Muscle of leg (tissue), 11 donors: ENCODE measurements around the gene FOXJ2. TPM values are rescaled to one million over a fixed set of nuclear protein-coding genes. Genes with fewer than 3 reads are reported as not detected.
A peak's percentile ranks its signal among the peaks of the same experiment; 100 is the strongest.
"Not testable (repeated sequence)": the region's sequence is repeated elsewhere in the genome, so short reads cannot be mapped to it uniquely, and the experiment has no call there.

Experiments
- DNase-seq: peaks from one replicate; pipeline ENCODE4 v3.0.0; 2013
- H3K27ac ChIP-seq: one replicate; pipeline ENCODE4 v1.5.1; 2013; ENCODE audit warnings: mild to moderate bottlenecking, low read length, control low read depth
- H3K27me3 ChIP-seq: one replicate; pipeline ENCODE4 v1.6.1; 2013; ENCODE audit warnings: low read length; ENCODE audit not compliant: control insufficient read depth, insufficient read depth
- H3K36me3 ChIP-seq: one replicate; pipeline ENCODE4 v1.6.1; 2013; ENCODE audit warnings: low read length; ENCODE audit not compliant: control insufficient read depth, insufficient read depth
- H3K4me1 ChIP-seq: one replicate; pipeline ENCODE4 v1.6.1; 2013; ENCODE audit warnings: low read length; ENCODE audit not compliant: control insufficient read depth, insufficient read depth
- H3K4me3 ChIP-seq: one replicate; pipeline ENCODE4 v1.5.1; 2013; ENCODE audit warnings: low read length, control low read depth
- H3K9me3 ChIP-seq: replicated peaks from 2 replicates; pipeline ENCODE4 v1.6.1; 2013; ENCODE audit warnings: low read depth, low read length; ENCODE audit not compliant: control insufficient read depth
- WGBS: methylation state at CpG from one replicate; pipeline ENCODE4 v1.1.5; 2013; ENCODE audit warnings: missing lambda C conversion rate; ENCODE audit not compliant: insufficient coverage; 5-methylcytosine and 5-hydroxymethylcytosine counted together
- polyA plus RNA-seq, 8 donors: library from polyadenylated mRNA; unstranded; fragments of 120-200 nt; gene quantifications; one replicate each; pipeline versions ENCODE4 v1.2.1 to v1.2.3, GENCODE V29; 2013; ENCODE audit warnings: inconsistent platforms in 1 of 8, low replicate concordance in 1 of 8; ENCODE audit not compliant: insufficient read length in 8 of 8, insufficient read depth in 1 of 8
- total RNA-seq: library from RNA; stranded (reverse); fragments of 120-200 nt; gene quantifications from one replicate; pipeline ENCODE4 v1.2.4, GENCODE V29; 2013

FOXJ2 gene
- total and polyA plus RNA-seq, 9 donors, result 10.9 to 23.5 (median 19.4) TPM

DNA sequence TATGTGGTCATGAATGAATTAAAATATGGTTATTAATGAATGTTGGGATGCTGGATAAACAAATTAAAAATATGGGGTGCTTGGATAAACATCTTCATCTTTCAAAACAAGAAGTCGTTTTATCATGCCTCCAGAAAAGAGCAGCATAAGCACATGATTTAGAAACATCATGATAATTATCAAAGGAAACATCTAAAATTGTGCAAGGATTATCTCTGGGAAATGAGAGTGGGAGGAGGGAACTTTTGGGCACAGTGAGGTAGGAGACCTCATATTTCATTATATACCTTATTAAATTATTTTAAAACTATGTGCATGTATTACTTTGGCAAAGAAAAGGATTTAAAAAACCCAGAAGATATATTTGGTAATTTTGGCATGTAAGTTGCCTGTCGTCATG is 24.8 kb downstream of the FOXJ2 start:
- Histone ChIP-seq H3K27ac (no peak overlapping the region), H3K4me1 (no peaks in the 10 kb centered on the region), H3K36me3 (peaks cover 29% of the 10 kb centered on the region), H3K27me3 (no peaks in the 10 kb centered on the region), H3K4me3 (no peak overlapping the region), H3K9me3 (no peaks in the 10 kb centered on the region)
- WGBS, result no CpG with 5 or more reads among the region's 2 CpGs
- DNase-seq, result no peak

DNA sequence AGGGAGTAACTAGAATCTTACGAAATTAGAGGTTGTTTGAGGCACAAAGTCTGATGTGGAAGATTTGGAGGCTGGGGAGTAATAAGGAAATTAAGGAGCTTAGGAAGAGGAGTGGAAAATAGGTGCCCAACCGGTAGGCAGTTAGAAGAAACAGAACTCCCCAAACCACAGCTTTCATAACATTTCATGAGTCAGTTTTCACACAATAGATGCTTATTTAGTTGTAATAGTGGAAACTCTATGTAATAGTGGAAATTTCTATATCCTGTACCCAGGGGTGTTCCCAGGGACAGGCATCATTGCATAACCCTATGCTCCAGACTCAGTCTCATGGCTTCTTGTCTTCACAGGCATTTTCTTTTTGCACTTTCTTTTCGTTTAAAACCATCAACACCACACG is 25.3 kb downstream of the FOXJ2 start:
- Histone ChIP-seq H3K4me1 (no peaks in the 10 kb centered on the region), H3K27ac (no peak overlapping the region), H3K4me3 (no peak overlapping the region), H3K9me3 (no peaks in the 10 kb centered on the region), H3K27me3 (no peaks in the 10 kb centered on the region), H3K36me3 (peaks cover 24% of the 10 kb centered on the region)
- WGBS, result no CpG with 5 or more reads among the region's 4 CpGs
- DNase-seq, result no peak

DNA sequence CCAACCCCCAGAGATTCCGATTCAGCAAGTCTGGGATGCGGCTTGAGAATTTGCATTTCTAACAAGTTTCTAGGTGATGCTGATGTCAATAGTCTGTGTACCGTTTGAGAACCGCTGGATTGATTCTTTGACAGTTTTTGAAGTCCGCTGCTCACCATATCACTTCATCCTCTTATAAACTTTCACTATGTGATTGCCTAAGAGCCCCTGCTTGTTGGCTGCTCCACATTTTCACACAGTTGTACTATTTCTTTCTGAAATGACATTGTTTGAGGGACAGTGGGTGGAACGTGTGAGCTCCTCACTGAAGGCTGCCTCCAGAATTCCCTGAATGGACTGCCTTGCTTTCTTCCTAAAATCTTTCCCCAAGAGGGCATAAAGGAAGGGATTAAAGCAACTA is 26.0 kb downstream of the FOXJ2 start:
- no peak overlapping the region for H3K27ac ChIP-seq

DNA sequence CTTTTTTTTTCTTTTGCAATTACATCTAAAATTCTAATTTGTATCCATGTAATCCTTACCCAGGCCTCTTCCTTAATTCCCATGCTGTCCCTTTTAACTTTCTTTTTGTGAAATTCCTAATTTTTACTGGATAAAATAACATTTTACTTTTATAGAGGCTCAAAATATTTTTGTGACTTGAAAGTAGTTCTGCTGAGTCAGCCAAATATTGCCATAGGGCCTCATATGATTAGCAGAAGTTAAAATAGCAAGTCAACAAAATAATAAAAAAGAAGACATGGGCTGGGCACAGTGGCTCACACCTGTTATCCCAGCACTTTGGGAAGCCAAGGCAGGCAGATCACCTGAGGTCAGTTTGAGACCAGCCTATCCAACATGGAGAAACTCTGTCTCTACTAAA is 31.6 kb downstream of the FOXJ2 start:
- Histone ChIP-seq H3K4me1 (no peaks in the 10 kb centered on the region), H3K27me3 (no peaks in the 10 kb centered on the region), H3K9me3 (no peaks in the 10 kb centered on the region), H3K36me3 (no peaks in the 10 kb centered on the region), H3K4me3 (no peak overlapping the region), H3K27ac (no peak overlapping the region)
- no peak for DNase-seq

More for the DNA sequence above, 26.0 kb downstream of the FOXJ2 start:
- Histone ChIP-seq H3K9me3 (no peaks in the 10 kb centered on the region), H3K27me3 (no peaks in the 10 kb centered on the region), H3K4me1 (no peaks in the 10 kb centered on the region), H3K36me3 (peaks cover 17% of the 10 kb centered on the region), H3K4me3 (no peak overlapping the region)
- no peak for DNase-seq
- WGBS, result 50% methylated on average over 2 of the region's 6 CpGs

DNA sequence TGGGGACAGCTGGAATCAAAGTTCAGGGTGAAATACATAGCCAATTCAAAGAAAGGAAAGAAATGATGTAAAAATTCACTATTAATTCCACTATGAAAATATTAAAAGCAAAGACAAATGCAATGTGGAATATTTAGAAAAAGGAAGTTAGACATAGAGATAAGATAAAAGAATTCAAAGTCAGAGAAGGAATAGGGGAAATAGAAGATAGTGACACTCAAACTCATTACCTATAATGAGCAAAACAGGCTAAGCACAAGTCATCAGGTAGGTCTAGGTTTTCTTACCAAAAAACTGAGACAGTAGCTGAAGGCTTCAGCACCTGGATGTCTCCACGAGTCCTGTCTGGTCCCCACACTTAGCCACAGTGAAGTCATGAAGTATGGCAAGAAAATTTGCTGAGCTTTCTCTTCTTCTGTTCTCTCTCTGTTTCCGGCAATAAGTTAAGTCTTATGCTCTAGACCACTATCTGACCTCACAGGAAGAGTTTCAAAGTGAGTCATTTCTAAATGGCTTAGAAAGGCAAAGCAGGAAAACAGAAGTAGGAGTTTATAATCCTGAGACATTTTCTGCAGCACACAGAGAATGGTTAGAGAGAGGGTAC is 33.6 kb downstream of the FOXJ2 start, which contains the start of gene C3AR1:
C3AR1 (minus strand) TSS at position 369 of the 604 bp plus-strand sequence. CDS start 6,174 bp downstream, outside the sequence.
- H3K9me3 ChIP-seq, result no peaks in the 10 kb centered on the region
- 17% methylated on average over 1 of the region's 2 CpGs for WGBS
- no peaks in the 10 kb centered on the region for H3K4me1 ChIP-seq
- no peaks in the 10 kb centered on the region for H3K27me3 ChIP-seq
- peak within 1 kb of the TSS; percentile 60 for H3K27ac ChIP-seq
- H3K4me3 ChIP-seq, result peak within 1 kb of the TSS; percentile 8
- no peaks in the 10 kb centered on the region for H3K36me3 ChIP-seq
- peak; percentile 76 for DNase-seq

DNA sequence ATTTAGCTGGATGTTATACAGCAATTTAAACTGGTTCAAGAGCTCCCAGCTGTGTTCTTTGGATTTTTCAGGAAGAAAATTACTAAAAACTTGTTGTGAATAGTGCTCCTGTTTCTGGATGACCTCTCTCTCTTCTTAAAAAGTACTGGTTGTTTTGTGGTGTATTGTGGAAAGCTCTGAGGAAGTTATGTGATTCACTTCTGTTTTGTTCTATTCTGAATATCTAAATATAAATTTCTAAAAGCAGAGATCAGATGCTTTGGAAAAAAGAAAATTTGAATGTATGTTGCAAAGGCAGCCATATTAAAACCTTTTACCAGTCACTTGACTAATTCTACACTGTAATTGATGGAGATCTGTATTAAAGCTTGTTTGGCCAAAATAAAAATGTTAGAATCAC is 37.1 kb downstream of the FOXJ2 start:
- DNase-seq, result peak; percentile 50
- no peak overlapping the region for H3K27ac ChIP-seq
- H3K36me3 ChIP-seq, result no peaks in the 10 kb centered on the region
- H3K4me1 ChIP-seq, result no peaks in the 10 kb centered on the region
- H3K27me3 ChIP-seq, result no peaks in the 10 kb centered on the region
- H3K9me3 ChIP-seq, result no peaks in the 10 kb centered on the region
- no peak overlapping the region for H3K4me3 ChIP-seq

DNA sequence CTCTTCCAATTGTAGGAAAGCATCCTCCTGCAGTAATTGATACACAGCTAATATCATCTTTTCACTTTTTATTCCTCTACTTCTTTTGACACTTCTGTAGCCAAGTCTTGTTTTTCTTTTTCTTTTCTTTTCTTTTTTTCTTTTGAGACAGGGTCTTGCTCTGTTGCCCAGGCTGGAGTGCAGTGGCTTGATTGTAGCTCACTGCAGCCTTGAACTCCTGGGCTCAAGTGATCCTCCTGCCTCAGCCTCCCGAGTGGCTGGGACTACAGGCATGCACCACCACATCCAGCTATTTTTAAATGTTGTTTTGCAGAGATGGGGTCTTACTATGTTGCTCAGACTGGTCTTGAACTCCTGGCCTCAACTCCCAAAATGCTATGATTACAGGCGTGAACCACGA is 39.3 kb downstream of the FOXJ2 start:
- H3K4me3 ChIP-seq, H3K4me1 ChIP-seq, DNase-seq, H3K27me3 ChIP-seq, H3K9me3 ChIP-seq, H3K27ac ChIP-seq, H3K36me3 ChIP-seq: not testable (repeated sequence)
- WGBS, result no CpG with 5 or more reads among the region's 3 CpGs

DNA sequence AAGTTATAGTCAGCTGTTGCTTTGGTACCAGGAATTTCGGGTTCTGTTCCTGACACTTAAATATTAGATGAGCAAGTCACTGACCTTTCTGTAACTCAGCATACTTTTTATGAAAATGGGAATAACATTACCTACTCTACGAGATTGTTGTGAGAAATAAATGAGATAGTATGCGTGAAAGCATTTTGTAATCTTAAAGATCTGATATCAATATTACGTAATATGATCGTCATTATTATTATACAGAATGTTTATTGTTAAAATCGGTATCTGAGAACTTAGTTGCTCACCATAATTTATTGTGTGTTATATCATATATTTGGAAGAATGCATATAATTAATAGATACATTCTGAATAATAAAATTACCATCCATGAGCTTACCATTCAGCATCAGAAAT is 43.4 kb downstream of the FOXJ2 start:
- Histone ChIP-seq H3K4me1 (no peaks in the 10 kb centered on the region), H3K27ac (no peak overlapping the region), H3K4me3 (no peak overlapping the region), H3K36me3 (no peaks in the 10 kb centered on the region), H3K27me3 (peaks cover 3% of the 10 kb centered on the region), H3K9me3 (no peaks in the 10 kb centered on the region)
- DNase-seq, result no peak
- no CpG with 5 or more reads among the region's 6 CpGs for WGBS

DNA sequence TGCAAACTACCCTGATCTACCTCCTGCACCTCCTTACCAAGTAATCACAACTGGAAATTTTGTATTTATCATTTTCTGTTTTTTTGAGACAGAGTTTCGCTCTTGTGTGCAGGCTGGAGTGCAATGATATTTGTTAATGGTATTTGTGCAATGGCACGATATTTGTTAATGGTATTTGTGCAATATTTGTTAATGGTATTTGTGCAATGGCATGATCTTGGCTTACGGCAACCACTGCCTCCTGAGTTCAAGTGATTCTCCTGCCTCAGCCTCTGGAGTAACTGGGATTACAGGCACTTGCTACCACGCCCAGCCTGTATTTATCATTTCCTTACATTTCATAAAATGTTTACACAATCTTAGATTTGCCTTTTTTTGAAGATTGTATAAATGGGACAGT is 43.9 kb downstream of the FOXJ2 start:
- H3K27me3 ChIP-seq, result peaks cover 3% of the 10 kb centered on the region
- H3K4me1 ChIP-seq, result peaks cover 3% of the 10 kb centered on the region
- 81% methylated on average over 2 of the region's 4 CpGs for WGBS
- no peak overlapping the region for H3K4me3 ChIP-seq
- no peak for DNase-seq
- H3K36me3 ChIP-seq, result no peaks in the 10 kb centered on the region
- no peaks in the 10 kb centered on the region for H3K9me3 ChIP-seq
- no peak overlapping the region for H3K27ac ChIP-seq

DNA sequence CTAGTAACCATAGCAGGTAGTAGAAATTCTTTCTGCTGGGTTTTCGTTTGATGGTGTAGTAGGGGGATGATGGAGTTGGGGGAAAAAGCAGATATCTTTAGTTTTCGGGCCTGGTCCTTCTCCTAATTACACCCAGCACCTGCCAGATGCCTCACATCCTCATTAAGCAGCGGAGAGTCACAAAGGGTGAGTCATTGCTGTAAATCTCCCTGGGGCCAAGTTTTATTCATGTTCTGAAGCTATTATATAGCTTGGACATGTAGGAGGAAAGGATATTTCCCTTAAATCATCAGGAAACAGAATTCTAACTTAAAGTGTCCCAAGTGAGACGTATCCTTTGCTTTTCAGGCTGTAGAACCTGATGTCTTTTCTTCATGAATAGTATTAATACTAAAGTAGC is 44.7 kb downstream of the FOXJ2 start:
- Histone ChIP-seq H3K27ac (no peak overlapping the region), H3K36me3 (no peaks in the 10 kb centered on the region), H3K4me3 (no peak overlapping the region), H3K9me3 (no peaks in the 10 kb centered on the region), H3K4me1 (peaks cover 3% of the 10 kb centered on the region), H3K27me3 (peaks cover 3% of the 10 kb centered on the region)
- WGBS, result no CpG with 5 or more reads among the region's 4 CpGs
- no peak for DNase-seq

DNA sequence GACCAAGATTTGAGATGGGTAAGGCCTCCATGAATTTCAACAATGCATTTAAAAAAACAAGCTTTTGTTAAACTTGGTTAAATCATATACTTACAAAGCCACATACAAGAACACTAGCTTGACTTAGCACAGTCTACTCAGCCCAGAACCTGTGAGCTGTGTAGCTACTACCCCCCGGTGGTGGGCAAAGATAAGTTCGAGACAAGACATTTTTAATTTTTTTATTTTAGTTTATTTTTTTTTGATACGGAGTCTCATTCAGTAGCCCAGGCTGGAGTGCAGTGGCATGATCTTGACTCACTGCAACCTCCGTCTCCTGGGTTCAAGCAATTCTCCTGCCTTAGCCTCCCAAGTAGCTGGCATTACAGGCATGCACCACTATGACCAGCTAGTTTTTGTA is 45.9 kb downstream of the FOXJ2 start:
- no peaks in the 10 kb centered on the region for H3K9me3 ChIP-seq
- peaks cover 4% of the 10 kb centered on the region for H3K4me1 ChIP-seq
- H3K36me3 ChIP-seq, result no peaks in the 10 kb centered on the region
- no peak overlapping the region for H3K4me3 ChIP-seq
- H3K27me3 ChIP-seq, result peaks cover 3% of the 10 kb centered on the region
- WGBS, result 100% methylated on average over 1 of the region's 4 CpGs
- no peak overlapping the region for H3K27ac ChIP-seq
- peak; percentile 46 for DNase-seq
